Dermis microvascular lymphatic vessel endothelial cell (primary cell): Measurements from ENCODE around the gene MTA2. TPM values are rescaled to one million over a fixed set of nuclear protein-coding genes. Genes with fewer than 3 reads are reported as not detected.
"Not testable (repeated sequence)": the region's sequence is repeated elsewhere in the genome, so short reads cannot be mapped to it uniquely, and the experiment has no call there.

ENCODE experiments used
- DNase-seq, 2 donors: peaks; one replicate each; pipeline versions ENCODE4 v3.0.0 to v3.0.0-alpha.2; 2010; ENCODE audit warnings: low read depth in 2 of 2
- total RNA-seq: library from RNA; depleted of rRNA; stranded (reverse); fragments of >200 nt; gene quantifications from 2 replicates; pipeline ENCODE4 v1.2.1, GENCODE V29; 2014

Gene MTA2
- total RNA-seq, 1 donor from 2014 or later = 204 TPM

GRCh38 chr11:62592989-62593421 is 8.7 kb downstream of the MTA2 start:
- DNase-seq = no peak

DNA sequence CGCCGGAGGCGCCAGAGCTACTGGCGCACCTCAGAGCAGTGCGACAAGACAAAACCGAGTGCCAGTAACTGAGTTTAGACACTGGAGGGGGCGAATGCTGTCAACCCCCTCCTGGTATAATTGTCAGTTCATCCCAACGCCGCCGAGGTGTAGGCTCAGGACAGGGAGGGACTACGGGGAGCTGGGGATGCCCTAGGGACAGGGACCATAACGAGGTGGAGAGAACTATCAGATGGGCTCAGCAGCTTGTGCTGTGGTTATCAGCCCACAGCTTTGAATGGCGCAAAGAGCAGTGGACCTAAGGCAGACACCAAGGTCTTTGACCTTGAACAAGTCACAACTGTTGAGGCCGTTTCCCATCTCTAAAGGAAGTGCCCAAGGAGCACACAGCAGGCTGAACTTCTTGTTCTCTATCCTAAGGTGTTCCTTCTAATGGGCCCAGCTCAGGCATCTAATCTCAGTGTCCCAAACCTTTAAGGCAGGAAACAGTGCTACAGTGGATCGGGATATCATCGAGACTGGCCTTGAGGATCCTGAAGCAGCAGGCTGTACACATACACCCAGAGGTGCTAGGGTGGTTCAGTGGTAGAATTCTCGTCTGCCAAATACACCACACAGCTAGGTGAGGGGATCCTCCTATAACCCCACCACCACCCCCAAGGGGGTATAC is 9.4 kb downstream of the MTA2 start:
- no peak for DNase-seq

DNA sequence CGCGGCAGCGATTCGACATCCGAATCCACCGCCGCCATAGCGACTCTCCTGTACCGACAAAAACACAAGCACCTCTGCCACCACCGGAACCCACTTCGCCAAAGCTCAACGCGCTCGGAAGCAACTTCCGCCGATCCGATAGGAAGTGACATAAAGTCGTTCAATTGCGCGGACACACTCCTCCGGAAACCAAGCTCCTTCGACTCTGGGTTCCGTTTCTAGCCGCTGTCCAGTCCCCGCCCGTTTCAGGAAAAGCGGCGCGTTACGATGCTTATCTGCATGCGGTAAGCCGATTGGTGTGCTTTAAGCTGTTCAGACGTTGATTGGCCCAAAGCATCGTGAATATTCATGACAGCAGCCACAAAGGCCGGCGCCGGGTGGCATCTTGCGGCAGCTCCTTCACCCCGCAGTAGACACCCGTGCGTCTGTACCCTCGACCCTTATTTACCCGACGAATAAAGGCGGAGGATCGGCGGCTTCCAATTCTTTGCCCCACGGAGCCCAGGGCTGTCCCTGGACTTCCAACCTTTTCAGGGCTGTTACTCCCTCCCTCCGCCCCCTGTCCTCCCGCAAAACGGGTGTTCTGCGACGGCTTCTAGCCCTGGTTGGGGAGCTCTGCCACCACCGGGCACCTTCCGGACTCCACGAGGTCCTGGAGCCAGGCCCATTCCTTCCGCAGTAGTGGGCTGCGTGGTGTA is 10.1 kb downstream of the MTA2 start, which contains the start of gene TUT1:
TSS of gene TUT1 (minus strand) at position 76 of the 698 bp plus-strand sequence. CDS start at position 38, 38 bp downstream.
- DNase-seq = peak; percentile 99 to 100

DNA sequence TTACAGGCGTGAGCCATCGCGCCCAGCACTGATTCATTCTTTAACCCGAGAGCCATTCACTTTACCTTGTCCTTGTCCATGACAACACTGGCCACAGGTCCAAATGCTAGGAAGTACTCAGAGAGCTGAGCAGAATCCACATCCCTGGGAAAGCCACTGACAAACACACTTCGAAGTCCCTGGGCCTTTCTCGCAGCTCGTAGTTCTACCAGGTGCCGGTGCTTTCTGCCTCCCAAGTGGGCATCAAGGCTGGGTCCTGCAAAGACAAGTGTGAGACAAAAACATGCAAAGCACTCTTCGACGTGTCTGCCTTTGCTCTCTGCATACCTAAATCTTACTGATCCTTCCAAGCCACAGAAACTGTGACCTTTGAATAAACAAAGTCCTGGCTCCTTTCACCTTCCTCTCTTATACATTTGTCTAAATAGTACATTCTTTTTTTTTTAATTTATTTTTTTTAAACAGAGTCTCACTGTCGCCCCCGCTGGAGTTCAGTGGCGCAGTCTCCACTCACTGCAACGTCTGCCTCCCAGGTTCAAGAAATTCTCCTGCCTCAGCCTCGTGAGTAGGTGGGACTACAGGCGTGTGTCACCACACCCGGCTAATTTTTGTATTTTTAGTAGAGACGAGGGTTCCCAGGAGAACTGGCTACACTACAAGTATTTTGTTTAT is 12.6 kb downstream of the MTA2 start:
- peak in 1 of 2 donors; percentile 48 for DNase-seq

- DNase-seq = not testable (repeated sequence)
Measured at GRCh38 chr11:62585356-62585755, 16.3 kb downstream of the MTA2 start.

DNA sequence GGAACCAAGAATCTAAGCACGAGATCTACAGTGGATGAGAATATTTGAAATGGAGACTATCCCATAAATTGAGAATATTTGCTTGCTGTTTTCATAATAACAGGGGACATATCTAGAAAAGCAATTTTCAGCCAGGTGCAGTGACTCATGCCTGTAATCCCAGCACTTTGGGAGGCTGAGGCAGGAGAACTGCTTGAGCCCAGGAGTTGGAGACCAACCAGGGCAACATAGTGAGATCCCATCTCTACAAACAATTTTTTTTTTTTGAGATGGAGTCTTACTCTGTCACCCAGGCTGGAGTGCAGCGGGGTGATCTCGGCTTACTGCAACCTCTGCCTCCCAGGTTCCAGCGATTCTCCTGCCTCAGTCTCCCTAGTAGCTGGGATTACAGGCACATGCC is 19.9 kb downstream of the MTA2 start:
- not testable (repeated sequence) for DNase-seq

DNA sequence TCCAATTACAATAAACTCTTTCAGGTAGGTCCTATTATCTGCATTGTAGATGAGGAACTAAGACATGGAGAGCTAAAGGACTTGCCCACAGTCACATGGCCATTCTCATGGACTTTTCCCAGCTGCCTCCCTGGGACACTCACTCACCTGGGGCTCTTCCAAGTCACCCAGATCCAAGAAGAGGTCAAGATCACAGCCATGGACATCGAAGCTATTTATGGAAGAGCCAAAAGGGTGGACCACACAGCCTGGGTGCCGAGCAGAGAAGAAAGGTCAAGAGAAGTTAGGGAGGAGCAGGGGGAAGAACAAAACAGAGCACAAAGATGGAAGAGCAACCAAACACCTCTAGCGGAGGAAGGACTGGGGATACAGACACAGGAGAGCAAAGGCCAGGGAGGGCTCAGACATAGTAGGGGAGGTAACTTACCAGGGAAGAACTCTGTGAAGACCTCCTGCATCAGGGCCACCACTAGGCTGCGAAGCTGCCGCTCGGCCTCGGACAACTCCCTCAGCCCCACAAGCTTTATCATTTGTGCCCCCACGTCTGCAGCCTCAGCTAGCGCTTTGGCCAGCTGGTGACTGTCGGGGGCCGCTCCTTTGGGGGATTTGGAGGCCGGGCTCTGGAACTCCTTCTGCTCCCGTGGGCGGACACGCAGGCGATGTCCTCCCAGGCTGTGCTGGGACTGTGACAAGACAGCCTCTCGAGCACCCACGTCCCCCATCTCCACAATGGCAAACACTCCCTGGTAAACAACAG is 20.5 kb downstream of the MTA2 start:
- DNase-seq = no peak

DNA sequence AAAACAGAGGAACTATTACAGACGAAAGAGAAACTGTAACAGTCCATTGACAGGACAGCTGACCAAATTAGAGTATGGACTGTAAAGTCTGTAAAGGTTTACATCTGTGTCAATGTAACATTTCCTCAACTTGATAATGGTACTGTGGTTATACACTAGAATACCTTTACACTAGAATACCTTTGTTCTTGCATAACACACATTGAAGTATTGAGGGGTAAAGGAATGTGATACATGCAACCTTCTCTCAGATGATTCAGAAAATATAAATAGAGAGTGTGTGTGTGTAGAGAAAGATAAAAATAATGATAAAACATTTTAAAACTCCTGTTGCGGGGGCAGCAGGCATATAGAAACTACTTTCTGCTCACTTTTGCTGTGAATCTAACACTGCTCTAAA is 22.4 kb downstream of the MTA2 start:
- no peak for DNase-seq

DNA sequence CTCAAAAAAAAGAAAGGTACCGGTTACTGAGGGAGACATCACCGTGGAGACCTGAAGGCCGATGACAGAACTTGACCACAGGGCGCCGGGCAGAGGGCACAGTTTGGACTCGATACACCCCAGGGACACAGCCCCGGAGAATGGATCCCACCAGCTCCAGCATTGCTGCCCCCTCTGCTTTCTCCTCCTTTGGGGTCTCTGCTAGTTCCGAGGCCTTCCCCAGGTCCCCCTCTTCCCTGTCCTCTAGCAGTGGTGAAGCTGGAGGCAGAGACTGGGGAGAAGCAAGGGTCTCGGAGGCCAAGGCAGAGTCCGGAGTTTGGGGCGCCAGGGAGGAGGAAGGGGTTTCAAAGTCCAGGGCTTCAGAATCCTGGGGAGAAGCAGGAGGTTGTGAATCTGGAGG is 23.1 kb downstream of the MTA2 start:
- DNase-seq = no peak

- DNase-seq = peak in 1 of 2 donors; percentile 92
Measured at GRCh38 chr11:62577046-62577714, 24.5 kb downstream of the MTA2 start.

GRCh38 chr11:62575837-62576236 is 25.8 kb downstream of the MTA2 start:
- DNase-seq = no peak

GRCh38 chr11:62575156-62575555 is 26.5 kb downstream of the MTA2 start:
- no peak for DNase-seq

GRCh38 chr11:62574363-62575071 is 27.1 kb downstream of the MTA2 start:
- DNase-seq = peak in 1 of 2 donors; percentile 60

DNA sequence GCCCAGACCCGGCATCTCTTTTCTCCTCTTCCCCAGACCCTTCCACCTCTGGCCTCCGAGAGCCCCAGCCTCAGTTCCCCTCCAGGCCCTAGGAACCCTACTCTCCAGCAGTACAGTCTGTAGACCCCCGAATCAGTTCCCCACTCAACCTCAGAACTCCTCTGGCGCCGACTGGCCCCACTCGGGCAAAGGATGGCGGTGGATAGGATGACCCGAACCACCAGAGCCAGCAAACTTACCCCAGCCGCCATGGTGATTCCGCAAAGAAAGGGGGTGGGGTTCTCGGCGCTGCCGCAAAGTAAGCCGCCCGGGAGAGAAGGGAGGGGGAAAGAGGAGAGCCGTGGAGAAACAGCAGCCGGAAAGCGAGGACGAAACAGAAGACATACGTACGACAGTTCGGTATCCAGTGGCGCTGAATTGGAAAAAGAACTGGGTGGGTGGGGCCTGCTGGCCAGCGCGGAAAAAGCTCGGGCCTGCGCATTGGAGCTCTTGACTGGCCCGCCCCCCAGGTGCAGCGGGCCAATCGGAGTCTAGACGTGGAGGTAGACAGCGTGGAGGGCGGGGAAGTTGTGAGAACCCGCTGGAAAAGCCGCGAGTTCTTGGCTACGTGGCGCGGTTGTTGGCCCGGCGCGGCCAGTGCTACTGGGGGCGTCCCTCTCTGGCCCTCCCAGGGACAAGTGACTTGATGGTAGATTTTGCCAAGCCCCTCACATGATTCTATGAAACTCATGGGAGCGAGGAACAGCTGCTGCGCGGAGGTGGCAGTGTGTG is 27.9 kb downstream of the MTA2 start, which contains the start of gene EEF1G:
TSS of gene EEF1G (minus strand) at position 300 of the 771 bp plus-strand sequence. CDS start at position 251, 49 bp downstream.
- DNase-seq = peak; percentile 100

DNA sequence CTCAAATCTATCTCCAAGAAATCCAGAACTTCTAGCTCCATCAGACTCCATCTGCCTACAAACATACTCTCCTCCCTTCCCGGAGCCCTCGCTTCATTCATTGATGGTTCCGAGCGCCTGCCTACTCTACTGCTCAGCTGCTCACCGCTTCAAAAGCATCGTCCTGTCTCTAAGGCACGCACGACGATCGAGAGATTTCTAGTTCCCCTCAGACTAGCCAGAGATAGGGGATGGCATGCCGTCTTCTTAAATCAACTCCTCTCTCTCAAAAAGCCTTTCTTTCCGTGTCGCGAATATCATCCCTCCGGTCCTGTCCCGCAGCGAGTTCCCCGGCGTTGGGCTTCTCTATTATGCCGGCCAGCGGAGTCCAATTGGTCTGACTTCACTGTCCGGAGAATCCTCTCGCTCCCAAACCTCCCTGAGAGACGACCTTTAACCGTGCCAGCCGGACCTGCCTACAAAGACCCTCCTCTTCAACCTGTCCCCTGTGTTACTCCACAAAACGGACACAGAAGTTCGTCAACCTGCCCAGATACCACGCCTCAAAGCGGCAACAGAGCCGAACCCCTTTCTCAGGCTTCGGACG is 28.6 kb downstream of the MTA2 start:
- DNase-seq = peak in 1 of 2 donors; percentile 33

DNA sequence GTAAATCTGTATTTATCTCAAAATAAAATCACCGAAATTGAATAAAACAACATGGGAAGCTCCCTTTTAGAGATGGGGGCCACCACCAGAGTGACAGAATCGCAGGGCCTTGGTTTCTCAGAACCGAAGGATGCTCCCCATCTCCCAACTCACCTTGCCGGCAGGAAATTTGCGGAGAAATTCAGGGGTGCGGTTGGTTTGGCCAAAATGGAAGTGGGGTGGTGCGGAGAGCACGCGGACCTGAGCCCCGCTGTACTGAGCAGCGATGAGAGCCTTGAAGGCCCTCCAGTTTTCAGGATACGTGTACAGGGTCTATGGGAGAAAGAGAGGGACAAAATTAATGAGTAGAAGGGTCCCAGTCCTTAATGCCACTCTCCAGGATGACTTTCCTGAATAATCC is 29.2 kb downstream of the MTA2 start:
- DNase-seq = no peak

GRCh38 chr11:62571493-62571892 is 30.2 kb downstream of the MTA2 start:
- DNase-seq = not testable (repeated sequence)

GRCh38 chr11:62570903-62571302 is 30.8 kb downstream of the MTA2 start:
- DNase-seq = not testable (repeated sequence)

DNA sequence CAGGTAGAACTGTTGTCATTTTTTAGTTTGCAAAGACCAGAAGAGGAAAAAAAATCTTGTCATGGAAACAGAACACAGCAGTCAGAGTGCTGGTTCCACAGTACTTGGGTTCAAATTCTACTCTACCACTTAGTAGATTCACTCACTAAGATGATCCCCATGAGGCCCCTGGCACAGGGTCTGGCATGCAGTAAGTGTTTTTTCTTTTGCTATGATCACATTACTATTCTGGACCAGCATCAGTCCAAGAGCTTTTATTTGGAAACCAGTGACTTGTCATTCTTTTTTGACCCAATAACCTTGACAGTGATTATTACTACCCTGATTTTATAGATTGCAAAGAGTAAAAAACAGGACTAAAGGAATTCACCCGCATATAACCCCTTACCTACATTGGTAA is 32.1 kb downstream of the MTA2 start:
- no peak for DNase-seq
